ENCODE data around the gene TBPL1.

DNA sequence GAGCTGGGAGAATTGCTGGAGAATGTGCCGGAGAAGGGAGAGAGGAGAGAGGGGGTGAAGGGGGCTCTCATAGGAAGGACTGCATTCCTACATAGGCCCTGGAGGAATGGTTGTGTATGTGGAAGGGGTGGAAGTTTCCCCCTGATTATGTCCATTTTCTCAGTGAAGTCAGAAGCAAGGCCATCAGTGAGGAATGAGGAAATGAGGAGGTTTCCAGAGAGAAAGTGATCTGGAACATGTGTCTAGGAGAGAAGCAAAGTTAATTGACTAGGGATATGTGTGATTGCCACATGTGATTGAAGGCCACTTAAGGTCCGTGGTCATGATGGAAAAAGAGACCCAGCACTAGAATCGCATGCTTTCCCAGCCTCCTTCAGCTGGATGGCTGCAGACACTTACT lies 42.3 kb downstream of the TBPL1 start:
- TF ChIP-seq, protein P1, sequence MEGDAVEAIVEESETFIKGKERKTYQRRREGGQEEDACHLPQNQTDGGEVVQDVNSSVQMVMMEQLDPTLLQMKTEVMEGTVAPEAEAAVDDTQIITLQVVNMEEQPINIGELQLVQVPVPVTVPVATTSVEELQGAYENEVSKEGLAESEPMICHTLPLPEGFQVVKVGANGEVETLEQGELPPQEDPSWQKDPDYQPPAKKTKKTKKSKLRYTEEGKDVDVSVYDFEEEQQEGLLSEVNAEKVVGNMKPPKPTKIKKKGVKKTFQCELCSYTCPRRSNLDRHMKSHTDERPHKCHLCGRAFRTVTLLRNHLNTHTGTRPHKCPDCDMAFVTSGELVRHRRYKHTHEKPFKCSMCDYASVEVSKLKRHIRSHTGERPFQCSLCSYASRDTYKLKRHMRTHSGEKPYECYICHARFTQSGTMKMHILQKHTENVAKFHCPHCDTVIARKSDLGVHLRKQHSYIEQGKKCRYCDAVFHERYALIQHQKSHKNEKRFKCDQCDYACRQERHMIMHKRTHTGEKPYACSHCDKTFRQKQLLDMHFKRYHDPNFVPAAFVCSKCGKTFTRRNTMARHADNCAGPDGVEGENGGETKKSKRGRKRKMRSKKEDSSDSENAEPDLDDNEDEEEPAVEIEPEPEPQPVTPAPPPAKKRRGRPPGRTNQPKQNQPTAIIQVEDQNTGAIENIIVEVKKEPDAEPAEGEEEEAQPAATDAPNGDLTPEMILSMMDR (IDR thresholded peaks at IDR 0.05): no peak
- TF ChIP-seq POLR2A (IDR thresholded peaks at IDR 0.05): no peak
